ENCODE data around the gene PBX4. TPM values are rescaled to one million over a fixed set of nuclear protein-coding genes. Genes with fewer than 3 reads are reported as not detected.

The PBX4 gene
- total and polyA plus RNA-seq, 10 of the 15 experiments (the other 5 are each of a cell fraction or from before 2014, with no cell fraction given) = 0.18 to 17.3 (median 4.2) TPM

DNA sequence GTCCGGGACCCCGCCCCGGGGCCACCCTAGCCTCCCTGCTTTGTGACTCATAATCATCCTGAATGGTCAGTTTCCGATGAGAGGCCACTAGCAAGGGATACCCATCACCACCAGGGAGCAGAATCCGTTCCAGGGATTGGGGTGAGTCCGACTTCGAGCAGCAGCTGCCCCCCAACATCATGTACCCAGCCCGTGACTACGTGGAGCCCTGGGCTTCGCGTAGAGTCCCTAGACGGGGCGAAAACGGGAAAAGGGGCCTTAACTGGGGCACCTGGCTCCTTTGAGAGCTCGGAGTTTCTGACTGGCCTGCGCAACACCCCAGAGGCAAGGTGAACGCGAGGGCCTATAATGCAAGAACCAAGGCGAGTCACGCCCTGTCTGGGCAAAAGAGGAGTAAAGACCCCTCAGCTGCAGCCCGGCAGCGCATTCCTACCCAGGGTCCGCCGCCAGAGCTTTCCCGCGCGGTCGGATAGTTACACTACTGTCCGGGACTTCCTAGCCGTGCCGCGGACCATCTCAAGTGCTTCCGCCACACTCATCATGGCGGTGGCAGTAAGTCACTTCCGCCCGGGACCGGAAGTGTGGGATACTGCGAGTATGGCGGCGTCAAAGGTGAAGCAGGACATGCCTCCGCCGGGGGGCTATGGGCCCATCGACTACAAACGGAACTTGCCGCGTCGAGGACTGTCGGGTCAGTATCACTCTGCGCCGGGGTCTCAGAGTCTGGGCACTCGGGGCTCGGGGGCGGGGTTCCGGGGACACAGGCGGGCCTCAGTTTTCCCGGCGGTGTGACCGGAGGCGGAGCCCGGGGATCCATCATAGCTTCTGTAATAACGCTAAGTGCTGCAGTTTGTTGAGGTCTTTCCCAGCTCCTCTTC, 102.6 kb downstream of the PBX4 start, which contains the start of gene NDUFA13 (continued):
- TF ChIP-seq, protein P1, sequence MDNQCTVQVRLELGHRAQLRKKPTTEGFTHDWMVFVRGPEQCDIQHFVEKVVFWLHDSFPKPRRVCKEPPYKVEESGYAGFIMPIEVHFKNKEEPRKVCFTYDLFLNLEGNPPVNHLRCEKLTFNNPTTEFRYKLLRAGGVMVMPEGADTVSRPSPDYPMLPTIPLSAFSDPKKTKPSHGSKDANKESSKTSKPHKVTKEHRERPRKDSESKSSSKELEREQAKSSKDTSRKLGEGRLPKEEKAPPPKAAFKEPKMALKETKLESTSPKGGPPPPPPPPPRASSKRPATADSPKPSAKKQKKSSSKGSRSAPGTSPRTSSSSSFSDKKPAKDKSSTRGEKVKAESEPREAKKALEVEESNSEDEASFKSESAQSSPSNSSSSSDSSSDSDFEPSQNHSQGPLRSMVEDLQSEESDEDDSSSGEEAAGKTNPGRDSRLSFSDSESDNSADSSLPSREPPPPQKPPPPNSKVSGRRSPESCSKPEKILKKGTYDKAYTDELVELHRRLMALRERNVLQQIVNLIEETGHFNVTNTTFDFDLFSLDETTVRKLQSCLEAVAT (IDR thresholded peaks at IDR 0.05) = 0 out of 2 replicates have a peak, but pooled peaks have one; percentile 37
- TF ChIP-seq POLR2A (IDR thresholded peaks at IDR 0.05; ENCODE audit: low read depth, low read length) (peak; percentile 96), EP300 (IDR thresholded peaks at IDR 0.05; ENCODE audit: borderline replicate concordance in 1 of 2, control insufficient read depth in 1 of 2, low read depth in 2 of 2, low read length in 2 of 2) (no peak), BCL11A (IDR thresholded peaks at IDR 0.05; ENCODE audit: low read depth, low read length) (no peak), SREBF2 (IDR thresholded peaks at IDR 0.05; ENCODE audit: low read length) (0 out of 2 replicates have a peak, but pooled peaks have one; percentile 16), FOXK2 (IDR thresholded peaks at IDR 0.05) (no peak), NFXL1 (IDR thresholded peaks at IDR 0.05; ENCODE audit: borderline replicate concordance) (no peak), POLR2AphosphoS5 (IDR thresholded peaks at IDR 0.05; ENCODE audit: low read length) (peak; percentile 95), HDGF (IDR thresholded peaks at IDR 0.05) (no peak), CREM (IDR thresholded peaks at IDR 0.05; ENCODE audit: low read depth) (peak; percentile 86), YY1 (IDR thresholded peaks at IDR 0.05; ENCODE audit: low read depth, low read length) (peak; percentile 100), IRF4 (IDR thresholded peaks at IDR 0.05; ENCODE audit: low read depth, low read length) (0 out of 2 replicates have a peak, but pooled peaks have one; percentile 21), CBX5 (IDR thresholded peaks at IDR 0.05; ENCODE audit: low read depth) (no peak), ZNF24 (IDR thresholded peaks at IDR 0.05) (0 out of 2 replicates have a peak, but pooled peaks have one; percentile 13), SRF (IDR thresholded peaks at IDR 0.05; ENCODE audit: low read depth in 2 of 2, low read length in 2 of 2) (peak; percentile 44 to 45; a peak in 1 of 4 replicates)
- TF ChIP-seq, protein P2, sequence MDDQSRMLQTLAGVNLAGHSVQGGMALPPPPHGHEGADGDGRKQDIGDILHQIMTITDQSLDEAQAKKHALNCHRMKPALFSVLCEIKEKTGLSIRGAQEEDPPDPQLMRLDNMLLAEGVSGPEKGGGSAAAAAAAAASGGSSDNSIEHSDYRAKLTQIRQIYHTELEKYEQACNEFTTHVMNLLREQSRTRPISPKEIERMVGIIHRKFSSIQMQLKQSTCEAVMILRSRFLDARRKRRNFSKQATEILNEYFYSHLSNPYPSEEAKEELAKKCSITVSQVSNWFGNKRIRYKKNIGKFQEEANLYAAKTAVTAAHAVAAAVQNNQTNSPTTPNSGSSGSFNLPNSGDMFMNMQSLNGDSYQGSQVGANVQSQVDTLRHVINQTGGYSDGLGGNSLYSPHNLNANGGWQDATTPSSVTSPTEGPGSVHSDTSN (IDR thresholded peaks at IDR 0.05; ENCODE audit: insufficient replicate concordance, low read depth, low read length) = no peak
- TF ChIP-seq, protein P3, sequence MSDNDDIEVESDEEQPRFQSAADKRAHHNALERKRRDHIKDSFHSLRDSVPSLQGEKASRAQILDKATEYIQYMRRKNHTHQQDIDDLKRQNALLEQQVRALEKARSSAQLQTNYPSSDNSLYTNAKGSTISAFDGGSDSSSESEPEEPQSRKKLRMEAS (IDR thresholded peaks at IDR 0.05; ENCODE audit: low read depth, low read length) = no peak
- TF ChIP-seq, protein P4, sequence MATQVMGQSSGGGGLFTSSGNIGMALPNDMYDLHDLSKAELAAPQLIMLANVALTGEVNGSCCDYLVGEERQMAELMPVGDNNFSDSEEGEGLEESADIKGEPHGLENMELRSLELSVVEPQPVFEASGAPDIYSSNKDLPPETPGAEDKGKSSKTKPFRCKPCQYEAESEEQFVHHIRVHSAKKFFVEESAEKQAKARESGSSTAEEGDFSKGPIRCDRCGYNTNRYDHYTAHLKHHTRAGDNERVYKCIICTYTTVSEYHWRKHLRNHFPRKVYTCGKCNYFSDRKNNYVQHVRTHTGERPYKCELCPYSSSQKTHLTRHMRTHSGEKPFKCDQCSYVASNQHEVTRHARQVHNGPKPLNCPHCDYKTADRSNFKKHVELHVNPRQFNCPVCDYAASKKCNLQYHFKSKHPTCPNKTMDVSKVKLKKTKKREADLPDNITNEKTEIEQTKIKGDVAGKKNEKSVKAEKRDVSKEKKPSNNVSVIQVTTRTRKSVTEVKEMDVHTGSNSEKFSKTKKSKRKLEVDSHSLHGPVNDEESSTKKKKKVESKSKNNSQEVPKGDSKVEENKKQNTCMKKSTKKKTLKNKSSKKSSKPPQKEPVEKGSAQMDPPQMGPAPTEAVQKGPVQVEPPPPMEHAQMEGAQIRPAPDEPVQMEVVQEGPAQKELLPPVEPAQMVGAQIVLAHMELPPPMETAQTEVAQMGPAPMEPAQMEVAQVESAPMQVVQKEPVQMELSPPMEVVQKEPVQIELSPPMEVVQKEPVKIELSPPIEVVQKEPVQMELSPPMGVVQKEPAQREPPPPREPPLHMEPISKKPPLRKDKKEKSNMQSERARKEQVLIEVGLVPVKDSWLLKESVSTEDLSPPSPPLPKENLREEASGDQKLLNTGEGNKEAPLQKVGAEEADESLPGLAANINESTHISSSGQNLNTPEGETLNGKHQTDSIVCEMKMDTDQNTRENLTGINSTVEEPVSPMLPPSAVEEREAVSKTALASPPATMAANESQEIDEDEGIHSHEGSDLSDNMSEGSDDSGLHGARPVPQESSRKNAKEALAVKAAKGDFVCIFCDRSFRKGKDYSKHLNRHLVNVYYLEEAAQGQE (IDR thresholded peaks at IDR 0.05; ENCODE audit: low read depth, low read length) = 0 out of 2 replicates have a peak, but pooled peaks have one; percentile 12
- TF ChIP-seq, protein P5, sequence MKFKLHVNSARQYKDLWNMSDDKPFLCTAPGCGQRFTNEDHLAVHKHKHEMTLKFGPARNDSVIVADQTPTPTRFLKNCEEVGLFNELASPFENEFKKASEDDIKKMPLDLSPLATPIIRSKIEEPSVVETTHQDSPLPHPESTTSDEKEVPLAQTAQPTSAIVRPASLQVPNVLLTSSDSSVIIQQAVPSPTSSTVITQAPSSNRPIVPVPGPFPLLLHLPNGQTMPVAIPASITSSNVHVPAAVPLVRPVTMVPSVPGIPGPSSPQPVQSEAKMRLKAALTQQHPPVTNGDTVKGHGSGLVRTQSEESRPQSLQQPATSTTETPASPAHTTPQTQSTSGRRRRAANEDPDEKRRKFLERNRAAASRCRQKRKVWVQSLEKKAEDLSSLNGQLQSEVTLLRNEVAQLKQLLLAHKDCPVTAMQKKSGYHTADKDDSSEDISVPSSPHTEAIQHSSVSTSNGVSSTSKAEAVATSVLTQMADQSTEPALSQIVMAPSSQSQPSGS (IDR thresholded peaks at IDR 0.05; ENCODE audit: low read length) = no peak
- TF ChIP-seq, protein P6, sequence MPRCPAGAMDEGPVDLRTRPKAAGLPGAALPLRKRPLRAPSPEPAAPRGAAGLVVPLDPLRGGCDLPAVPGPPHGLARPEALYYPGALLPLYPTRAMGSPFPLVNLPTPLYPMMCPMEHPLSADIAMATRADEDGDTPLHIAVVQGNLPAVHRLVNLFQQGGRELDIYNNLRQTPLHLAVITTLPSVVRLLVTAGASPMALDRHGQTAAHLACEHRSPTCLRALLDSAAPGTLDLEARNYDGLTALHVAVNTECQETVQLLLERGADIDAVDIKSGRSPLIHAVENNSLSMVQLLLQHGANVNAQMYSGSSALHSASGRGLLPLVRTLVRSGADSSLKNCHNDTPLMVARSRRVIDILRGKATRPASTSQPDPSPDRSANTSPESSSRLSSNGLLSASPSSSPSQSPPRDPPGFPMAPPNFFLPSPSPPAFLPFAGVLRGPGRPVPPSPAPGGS (IDR thresholded peaks at IDR 0.05; ENCODE audit: borderline replicate concordance, insufficient read depth, low read depth, low read length, poor library complexity, severe bottlenecking) = no peak
